A549 (cell line): ENCODE data around the gene DVL2. TPM values are rescaled to one million over a fixed set of nuclear protein-coding genes. Genes with fewer than 3 reads are reported as not detected.

Experiments
- ATAC-seq, 2 experiments: fragments of 200-7000 bp in 1 of 2; fragments of >200 bp in 1 of 2; cut with Nextera tagmentation in 1 of 2; cut with Tn5 transposase in 1 of 2; 3 replicates each; pipeline versions ENCODE4 v1.8.0 to v1.9.1; 2018 to 2020; ENCODE audit warnings: mild to moderate bottlenecking in 1 of 2, moderate library complexity in 1 of 2
- CTCF ChIA-PET: fragments of 300-600 bp; sonication (Branson Sonifier 250); formaldehyde crosslinking; extraction: SDS; loops from one replicate; lab custom pipeline; 2021; ENCODE audit warnings: antibody characterized with exemption, inconsistent platforms; lab: Yijun Ruan, JAX
- POLR2A ChIA-PET: fragments of 350-600 bp; formaldehyde crosslinking; extraction: SDS; loops from one replicate; lab custom pipeline; 2021; ENCODE audit warnings: antibody characterized with exemption, inconsistent platforms; lab: Yijun Ruan, JAX
- DNase-seq, 2 experiments: peaks; one replicate each; pipeline versions ENCODE4 v3.0.0 to v3.0.0-alpha.2; 2011 to 2016; ENCODE audit warnings: low read depth in 1 of 2, low spot score in 1 of 2
- FAIRE-seq: peaks from 2 replicates; lab custom pipeline; 2011; peaks lifted over from hg19 to GRCh38; lab: Jason Lieb, UNC
- H3K27ac ChIP-seq, 2 experiments: fragments of >200 bp; sonication (Bioruptor Twin); formaldehyde crosslinking; 3 replicates each; pipeline ENCODE4 v1.5.1; 2016 to 2017
- H3K4me1 ChIP-seq: fragments of >200 bp; sonication (Bioruptor Twin); formaldehyde crosslinking; 3 replicates; pipeline ENCODE4 v1.6.1; 2016
- H3K4me2 ChIP-seq: fragments of >200 bp; sonication (Bioruptor Twin); formaldehyde crosslinking; 3 replicates; pipeline ENCODE4 v1.6.1; 2016
- H3K4me3 ChIP-seq: fragments of >200 bp; sonication (Bioruptor Twin); formaldehyde crosslinking; 3 replicates; pipeline ENCODE4 v1.5.1; 2016
- H3K9me3 ChIP-seq: fragments of >200 bp; sonication (Bioruptor Twin); formaldehyde crosslinking; 3 replicates; pipeline ENCODE4 v1.6.1; 2016
- CBX2 ChIP-seq: fragments of 200-600 bp; sonication (generic); IDR thresholded peaks from 2 replicates; pipeline ENCODE4 v1.6.1; 2016; ENCODE audit warnings: low read depth, mild to moderate bottlenecking, borderline replicate concordance
- CBX8 ChIP-seq: fragments of 200-600 bp; sonication (generic); IDR thresholded peaks from 2 replicates; pipeline ENCODE4 v1.6.1; 2016
- CHD2 ChIP-seq: fragments of 150-350 bp; IDR thresholded peaks from 2 replicates; pipeline ENCODE4 v1.6.1; 2014; ENCODE audit warnings: low read length; ENCODE audit not compliant: partially characterized antibody
- EP300 ChIP-seq, 2 experiments: fragments of >200 bp; sonication (Bioruptor Twin); formaldehyde crosslinking; IDR thresholded peaks; 2 replicates in 1 of 2; 3 replicates in 1 of 2; pipeline ENCODE4 v1.6.1; 2016 to 2017
- GATA3 ChIP-seq: IDR thresholded peaks from 2 replicates; pipeline ENCODE4 v1.6.1; 2012; ENCODE audit warnings: borderline replicate concordance
- HOXA7 ChIP-seq: fragments of 250-450 bp; sonication (Bioruptor Pico); IDR thresholded peaks from 2 replicates; pipeline ENCODE4 v1.5.0; 2020; ENCODE audit warnings: mild to moderate bottlenecking, moderate library complexity
- HOXB13 ChIP-seq: fragments of 250-450 bp; sonication (Bioruptor Pico); IDR thresholded peaks from 2 replicates; pipeline ENCODE4 v1.5.0; 2020; ENCODE audit warnings: low read depth, mild to moderate bottlenecking, moderate library complexity
- JUN ChIP-seq, 2 experiments: fragments of >200 bp; sonication (Bioruptor Twin); formaldehyde crosslinking; IDR thresholded peaks; 2 replicates in 1 of 2; 3 replicates in 1 of 2; pipeline ENCODE4 v1.6.1; 2016 to 2017
- JUNB ChIP-seq: fragments of >200 bp; sonication (Bioruptor Twin); formaldehyde crosslinking; IDR thresholded peaks from 2 replicates; pipeline ENCODE4 v1.6.1; 2016
- KDM1A ChIP-seq: fragments of 200-600 bp; sonication (generic); IDR thresholded peaks from 2 replicates; pipeline ENCODE4 v1.6.1; 2016; ENCODE audit warnings: low read depth, mild to moderate bottlenecking
- MAFK ChIP-seq: fragments of 450-650 bp; IDR thresholded peaks from 2 replicates; pipeline ENCODE4 v1.6.1; 2014; ENCODE audit not compliant: partially characterized antibody
- MAZ ChIP-seq: fragments of 150-350 bp; IDR thresholded peaks from 2 replicates; pipeline ENCODE4 v1.6.1; 2014; ENCODE audit warnings: antibody characterized with exemption, low read depth, low read length, borderline replicate concordance
- MYC ChIP-seq: IDR thresholded peaks from 2 replicates; pipeline ENCODE4 v1.6.1; 2012; ENCODE audit warnings: mild to moderate bottlenecking, inconsistent platforms, low read length, improper control_type of control experiment, borderline replicate concordance
- POLR2A ChIP-seq: IDR thresholded peaks from 2 replicates; pipeline ENCODE4 v1.6.1; 2012; ENCODE audit warnings: mild to moderate bottlenecking, low read length
- RAD21 ChIP-seq, 2 experiments: fragments of >200 bp in 1 of 2; sonication (Bioruptor Twin) in 1 of 2; formaldehyde crosslinking in 1 of 2; IDR thresholded peaks in 1 of 2; conservative IDR thresholded peaks in 1 of 2; 2 replicates in 1 of 2; 3 replicates in 1 of 2; pipeline ENCODE4 v1.6.1; 2012 to 2018; ENCODE audit warnings: inconsistent platforms in 1 of 2
- RCOR1 ChIP-seq: fragments of 150-350 bp; IDR thresholded peaks from 2 replicates; pipeline ENCODE4 v1.6.1; 2014; ENCODE audit warnings: antibody characterized with exemption, low read length, low read depth
- RFX5 ChIP-seq: fragments of 450-650 bp; IDR thresholded peaks from 2 replicates; pipeline ENCODE4 v1.7.1; 2014; ENCODE audit warnings: antibody characterized with exemption, mild to moderate bottlenecking, moderate library complexity
- RNF2 ChIP-seq: fragments of 200-600 bp; sonication (generic); IDR thresholded peaks from 2 replicates; pipeline ENCODE4 v1.6.1; 2016; ENCODE audit warnings: low read depth, mild to moderate bottlenecking, antibody characterized with exemption, moderate library complexity, borderline replicate concordance
- SMC3 ChIP-seq: fragments of >200 bp; sonication (Bioruptor Twin); formaldehyde crosslinking; IDR thresholded peaks from 3 replicates; pipeline ENCODE4 v1.6.1; 2018; ENCODE audit warnings: inconsistent platforms
- SREBF2 ChIP-seq: fragments of 450-650 bp; IDR thresholded peaks from 2 replicates; pipeline ENCODE4 v1.6.1; 2014; ENCODE audit warnings: mild to moderate bottlenecking, moderate library complexity
- TP53 ChIP-seq: fragments of 250-450 bp; sonication (Bioruptor Pico); IDR thresholded peaks from 2 replicates; pipeline ENCODE4 v1.5.0; 2021; ENCODE audit warnings: mild to moderate bottlenecking, moderate library complexity
- ZC3H11A ChIP-seq: fragments of 450-650 bp; IDR thresholded peaks from 2 replicates; pipeline ENCODE4 v1.6.1; 2014; ENCODE audit warnings: antibody characterized with exemption, mild to moderate bottlenecking
- ZFP36 ChIP-seq: fragments of 450-650 bp; IDR thresholded peaks from 2 replicates; pipeline ENCODE4 v1.6.1; 2014; ENCODE audit warnings: borderline replicate concordance; ENCODE audit not compliant: partially characterized antibody
- ZNF302 ChIP-seq: fragments of 250-450 bp; sonication (Bioruptor Pico); IDR thresholded peaks from 2 replicates; pipeline ENCODE4 v1.9.0; 2021; ENCODE audit warnings: inconsistent platforms, mild to moderate bottlenecking, moderate library complexity
- ZSCAN20 ChIP-seq: fragments of 250-450 bp; sonication (Bioruptor Pico); IDR thresholded peaks from 2 replicates; pipeline ENCODE4 v1.8.0; 2022; ENCODE audit warnings: mild to moderate bottlenecking, moderate library complexity
- WGBS: methylation state at CpG from one replicate; pipeline ENCODE4 v1.1.6; 2017; ENCODE audit errors: missing lambda C conversion rate; 5-methylcytosine and 5-hydroxymethylcytosine counted together
- polyA plus RNA-seq, 4 experiments: library from polyadenylated mRNA; depleted of rRNA in 3 of 4; stranded (reverse); fragments of >200 nt; fragmentation: RNase III in 1 of 4; extraction: RNeasy Plus Mini Kit Qiagen cat#74134 plus additional on column Dnase treatment in 1 of 4; gene quantifications; 2 replicates in 3 of 4; 3 replicates in 1 of 4; pipeline ENCODE4 v1.2.3, GENCODE V29; 2011 to 2017
- TF ChIP-seq, protein P1 (sequence below): fragments of 200-600 bp; sonication (generic); IDR thresholded peaks from 2 replicates; pipeline ENCODE4 v1.6.1; 2016; ENCODE audit warnings: antibody characterized with exemption, mild to moderate bottlenecking, moderate library complexity
- TF ChIP-seq, protein P2 (sequence below): IDR thresholded peaks from 2 replicates; pipeline ENCODE4 v1.6.1; 2012
- TF ChIP-seq, protein P3 (sequence below): fragments of >200 bp; sonication (Bioruptor Twin); formaldehyde crosslinking; IDR thresholded peaks from 3 replicates; pipeline ENCODE4 v1.5.1; 2016
- TF ChIP-seq, protein P4 (sequence below): IDR thresholded peaks from 2 replicates; pipeline ENCODE4 v1.6.1; 2012
- TF ChIP-seq, protein P5 (sequence below): IDR thresholded peaks from 2 replicates; pipeline ENCODE4 v1.6.1; 2012; ENCODE audit warnings: low read depth, borderline replicate concordance
- TF ChIP-seq, protein P6 (sequence below): fragments of 150-350 bp; IDR thresholded peaks from 2 replicates; pipeline ENCODE4 v1.6.1; 2014; ENCODE audit warnings: low read depth, mild to moderate bottlenecking, low read length
- TF ChIP-seq, protein P7 (sequence below): fragments of >200 bp; sonication (Bioruptor Twin); formaldehyde crosslinking; IDR thresholded peaks from 2 replicates; pipeline ENCODE4 v1.6.1; 2016

DVL2 gene
- polyA plus RNA-seq, 2 of the 4 experiments (the other 2 are of a cell fraction) = 5.7 to 40.4 TPM

DNA sequence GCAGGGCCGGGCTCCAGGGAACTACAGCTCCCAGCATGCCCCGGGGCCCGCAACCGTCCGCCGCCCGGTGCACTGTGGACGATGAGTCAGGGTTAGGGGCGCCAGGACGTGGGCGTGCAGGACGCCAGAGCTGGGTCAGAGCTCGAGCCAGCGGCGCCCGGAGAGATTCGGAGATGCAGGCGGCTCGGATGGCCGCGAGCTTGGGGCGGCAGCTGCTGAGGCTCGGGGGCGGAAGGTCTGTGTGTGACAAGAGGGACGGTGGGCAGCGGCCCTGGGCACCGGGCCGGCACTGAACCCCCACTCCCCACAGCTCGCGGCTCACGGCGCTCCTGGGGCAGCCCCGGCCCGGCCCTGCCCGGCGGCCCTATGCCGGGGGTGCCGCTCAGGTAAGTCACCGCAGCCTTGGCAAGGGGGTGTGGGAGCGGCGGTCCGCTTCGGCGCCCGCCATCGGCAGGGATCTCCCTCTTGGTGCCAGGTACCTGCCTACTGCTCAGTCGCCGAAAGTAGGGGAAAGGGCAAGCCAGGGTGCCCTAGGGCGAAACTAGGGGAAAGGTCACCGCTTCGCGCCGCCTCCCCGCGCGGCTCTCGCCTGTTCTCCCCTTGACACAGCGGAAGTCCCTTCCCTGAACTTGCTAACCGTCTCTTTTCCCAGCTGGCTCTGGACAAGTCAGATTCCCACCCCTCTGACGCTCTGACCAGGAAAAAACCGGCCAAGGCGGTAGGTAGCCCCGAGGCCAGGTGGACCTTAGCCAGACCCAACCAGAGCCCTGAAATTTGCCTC is 14.3 kb downstream of the DVL2 start, which contains the start of the genes ACADVL and DLG4:
ACADVL (plus strand) TSS at position 127 of the 781 bp plus-strand sequence; CDS start at position 174, 47 bp downstream.
DLG4 (minus strand) TSS at position 25 of the 781 bp plus-strand sequence.
- POLR2A ChIA-PET = interaction anchor here (0.6 to 2.7 kb wide), 10 partner anchors 10 to 349 kb away, joined by 3 to 63 read pairs (median 4); partner anchors contain the start of genes DVL2, GABARAP and PHF23
- Histone ChIP-seq H3K4me1 (peaks cover 51% of the 10 kb centered on the region), H3K4me2 (peak within 1 kb of the TSS; percentile 86), H3K4me3 (peak within 1 kb of the TSS; percentile 74), H3K27ac (peak within 1 kb of the TSS; percentile 88 to 98), H3K9me3 (no peaks in the 10 kb centered on the region)
- WGBS = 4% methylated on average over 32 of the region's 63 CpGs
- CTCF ChIA-PET = interaction anchor here (0.5 to 10.0 kb wide), 27 partner anchors 11 to 341 kb away, joined by 3 to 169 read pairs (median 4); partner anchors contain the start of genes DVL2, GABARAP, PHF23 and SLC2A4
- ATAC-seq = peak; percentile 54 to 82
- peak; percentile 82 to 96 for DNase-seq
- FAIRE-seq = peak; percentile 23
- TF ChIP-seq RFX5 = 0 out of 2 replicates have a peak, but pooled peaks have one; percentile 18
- TF ChIP-seq, protein P1, sequence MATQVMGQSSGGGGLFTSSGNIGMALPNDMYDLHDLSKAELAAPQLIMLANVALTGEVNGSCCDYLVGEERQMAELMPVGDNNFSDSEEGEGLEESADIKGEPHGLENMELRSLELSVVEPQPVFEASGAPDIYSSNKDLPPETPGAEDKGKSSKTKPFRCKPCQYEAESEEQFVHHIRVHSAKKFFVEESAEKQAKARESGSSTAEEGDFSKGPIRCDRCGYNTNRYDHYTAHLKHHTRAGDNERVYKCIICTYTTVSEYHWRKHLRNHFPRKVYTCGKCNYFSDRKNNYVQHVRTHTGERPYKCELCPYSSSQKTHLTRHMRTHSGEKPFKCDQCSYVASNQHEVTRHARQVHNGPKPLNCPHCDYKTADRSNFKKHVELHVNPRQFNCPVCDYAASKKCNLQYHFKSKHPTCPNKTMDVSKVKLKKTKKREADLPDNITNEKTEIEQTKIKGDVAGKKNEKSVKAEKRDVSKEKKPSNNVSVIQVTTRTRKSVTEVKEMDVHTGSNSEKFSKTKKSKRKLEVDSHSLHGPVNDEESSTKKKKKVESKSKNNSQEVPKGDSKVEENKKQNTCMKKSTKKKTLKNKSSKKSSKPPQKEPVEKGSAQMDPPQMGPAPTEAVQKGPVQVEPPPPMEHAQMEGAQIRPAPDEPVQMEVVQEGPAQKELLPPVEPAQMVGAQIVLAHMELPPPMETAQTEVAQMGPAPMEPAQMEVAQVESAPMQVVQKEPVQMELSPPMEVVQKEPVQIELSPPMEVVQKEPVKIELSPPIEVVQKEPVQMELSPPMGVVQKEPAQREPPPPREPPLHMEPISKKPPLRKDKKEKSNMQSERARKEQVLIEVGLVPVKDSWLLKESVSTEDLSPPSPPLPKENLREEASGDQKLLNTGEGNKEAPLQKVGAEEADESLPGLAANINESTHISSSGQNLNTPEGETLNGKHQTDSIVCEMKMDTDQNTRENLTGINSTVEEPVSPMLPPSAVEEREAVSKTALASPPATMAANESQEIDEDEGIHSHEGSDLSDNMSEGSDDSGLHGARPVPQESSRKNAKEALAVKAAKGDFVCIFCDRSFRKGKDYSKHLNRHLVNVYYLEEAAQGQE = 0 out of 2 replicates have a peak, but pooled peaks have one; percentile 12
- TF ChIP-seq, protein P2, sequence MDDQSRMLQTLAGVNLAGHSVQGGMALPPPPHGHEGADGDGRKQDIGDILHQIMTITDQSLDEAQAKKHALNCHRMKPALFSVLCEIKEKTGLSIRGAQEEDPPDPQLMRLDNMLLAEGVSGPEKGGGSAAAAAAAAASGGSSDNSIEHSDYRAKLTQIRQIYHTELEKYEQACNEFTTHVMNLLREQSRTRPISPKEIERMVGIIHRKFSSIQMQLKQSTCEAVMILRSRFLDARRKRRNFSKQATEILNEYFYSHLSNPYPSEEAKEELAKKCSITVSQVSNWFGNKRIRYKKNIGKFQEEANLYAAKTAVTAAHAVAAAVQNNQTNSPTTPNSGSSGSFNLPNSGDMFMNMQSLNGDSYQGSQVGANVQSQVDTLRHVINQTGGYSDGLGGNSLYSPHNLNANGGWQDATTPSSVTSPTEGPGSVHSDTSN = peak; percentile 61
- TF ChIP-seq ZFP36 = no peak
- no peak for TF ChIP-seq HOXB13 (CRISPR knock-in tag)
- no peak for TF ChIP-seq JUNB
- TF ChIP-seq, protein P3, sequence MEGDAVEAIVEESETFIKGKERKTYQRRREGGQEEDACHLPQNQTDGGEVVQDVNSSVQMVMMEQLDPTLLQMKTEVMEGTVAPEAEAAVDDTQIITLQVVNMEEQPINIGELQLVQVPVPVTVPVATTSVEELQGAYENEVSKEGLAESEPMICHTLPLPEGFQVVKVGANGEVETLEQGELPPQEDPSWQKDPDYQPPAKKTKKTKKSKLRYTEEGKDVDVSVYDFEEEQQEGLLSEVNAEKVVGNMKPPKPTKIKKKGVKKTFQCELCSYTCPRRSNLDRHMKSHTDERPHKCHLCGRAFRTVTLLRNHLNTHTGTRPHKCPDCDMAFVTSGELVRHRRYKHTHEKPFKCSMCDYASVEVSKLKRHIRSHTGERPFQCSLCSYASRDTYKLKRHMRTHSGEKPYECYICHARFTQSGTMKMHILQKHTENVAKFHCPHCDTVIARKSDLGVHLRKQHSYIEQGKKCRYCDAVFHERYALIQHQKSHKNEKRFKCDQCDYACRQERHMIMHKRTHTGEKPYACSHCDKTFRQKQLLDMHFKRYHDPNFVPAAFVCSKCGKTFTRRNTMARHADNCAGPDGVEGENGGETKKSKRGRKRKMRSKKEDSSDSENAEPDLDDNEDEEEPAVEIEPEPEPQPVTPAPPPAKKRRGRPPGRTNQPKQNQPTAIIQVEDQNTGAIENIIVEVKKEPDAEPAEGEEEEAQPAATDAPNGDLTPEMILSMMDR = no peak
- TF ChIP-seq ZC3H11A = no peak
- TF ChIP-seq TP53 (CRISPR knock-in tag) = peak; percentile 42
- no peak for TF ChIP-seq SREBF2
- TF ChIP-seq ZSCAN20 = no peak
- no peak for TF ChIP-seq RNF2
- TF ChIP-seq HOXA7 = no peak
- TF ChIP-seq EP300 (IDR thresholded peaks at IDR 0.05) = no peak
- TF ChIP-seq SMC3 = no peak
- TF ChIP-seq KDM1A = no peak
- TF ChIP-seq CBX2 = no peak
- no peak for TF ChIP-seq MYC
- TF ChIP-seq JUN (IDR thresholded peaks at IDR 0.05) = peak; percentile 55 to 72; a peak in 3 of 5 replicates
- no peak for TF ChIP-seq CBX8
- TF ChIP-seq, protein P4, sequence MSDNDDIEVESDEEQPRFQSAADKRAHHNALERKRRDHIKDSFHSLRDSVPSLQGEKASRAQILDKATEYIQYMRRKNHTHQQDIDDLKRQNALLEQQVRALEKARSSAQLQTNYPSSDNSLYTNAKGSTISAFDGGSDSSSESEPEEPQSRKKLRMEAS = peak; percentile 51; the same call in 1 of the 2 replicates
- TF ChIP-seq, protein P5, sequence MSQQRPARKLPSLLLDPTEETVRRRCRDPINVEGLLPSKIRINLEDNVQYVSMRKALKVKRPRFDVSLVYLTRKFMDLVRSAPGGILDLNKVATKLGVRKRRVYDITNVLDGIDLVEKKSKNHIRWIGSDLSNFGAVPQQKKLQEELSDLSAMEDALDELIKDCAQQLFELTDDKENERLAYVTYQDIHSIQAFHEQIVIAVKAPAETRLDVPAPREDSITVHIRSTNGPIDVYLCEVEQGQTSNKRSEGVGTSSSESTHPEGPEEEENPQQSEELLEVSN = no peak
- peak; percentile 21; the same call in 1 of the 2 replicates for TF ChIP-seq GATA3
- no peak for TF ChIP-seq RCOR1
- TF ChIP-seq, protein P6, sequence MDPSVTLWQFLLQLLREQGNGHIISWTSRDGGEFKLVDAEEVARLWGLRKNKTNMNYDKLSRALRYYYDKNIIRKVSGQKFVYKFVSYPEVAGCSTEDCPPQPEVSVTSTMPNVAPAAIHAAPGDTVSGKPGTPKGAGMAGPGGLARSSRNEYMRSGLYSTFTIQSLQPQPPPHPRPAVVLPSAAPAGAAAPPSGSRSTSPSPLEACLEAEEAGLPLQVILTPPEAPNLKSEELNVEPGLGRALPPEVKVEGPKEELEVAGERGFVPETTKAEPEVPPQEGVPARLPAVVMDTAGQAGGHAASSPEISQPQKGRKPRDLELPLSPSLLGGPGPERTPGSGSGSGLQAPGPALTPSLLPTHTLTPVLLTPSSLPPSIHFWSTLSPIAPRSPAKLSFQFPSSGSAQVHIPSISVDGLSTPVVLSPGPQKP = no peak
- TF ChIP-seq MAFK = peak; percentile 59
- TF ChIP-seq ZNF302 = no peak
- no peak for TF ChIP-seq CHD2
- no peak for TF ChIP-seq MAZ
- TF ChIP-seq POLR2A = peak; percentile 88
- TF ChIP-seq, protein P7, sequence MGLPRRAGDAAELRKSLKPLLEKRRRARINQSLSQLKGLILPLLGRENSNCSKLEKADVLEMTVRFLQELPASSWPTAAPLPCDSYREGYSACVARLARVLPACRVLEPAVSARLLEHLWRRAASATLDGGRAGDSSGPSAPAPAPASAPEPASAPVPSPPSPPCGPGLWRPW = no peak
- TF ChIP-seq RAD21 (conservative IDR thresholded peaks at IDR 0.05 in 1 of 2, IDR thresholded peaks at IDR 0.05 in 1 of 2) = no peak
